ENCODE data around the gene KARS1.

- TF ChIP-seq CTCF (conservative IDR thresholded peaks at IDR 0.05; ENCODE audit: low read depth, low read length) (no peak), EZH2 (IDR thresholded peaks at IDR 0.05; ENCODE audit: low read length, unreplicated experiment) (no peak), EZH2phosphoT487 (IDR thresholded peaks at IDR 0.05; ENCODE audit: borderline replicate concordance, low read length) (no peak)
These were observed 12.9 kb upstream of the KARS1 start for GRCh38 chr16:75660321-75660720.
